NCI-H1048 (cell line): ENCODE measurements around the gene ANKRD1.

ENCODE experiments used
- DNase-seq: peaks from one replicate; lab custom pipeline; 2025; lab: John Stamatoyannopoulos, UW

The ANKRD1 gene

GRCh38 chr10:90935581-90936275 lies 14.8 kb upstream of the ANKRD1 start:
- no peak for DNase-seq

- no peak for DNase-seq
Observed at GRCh38 chr10:90930971-90931871, 10.3 kb upstream of the ANKRD1 start.

DNA sequence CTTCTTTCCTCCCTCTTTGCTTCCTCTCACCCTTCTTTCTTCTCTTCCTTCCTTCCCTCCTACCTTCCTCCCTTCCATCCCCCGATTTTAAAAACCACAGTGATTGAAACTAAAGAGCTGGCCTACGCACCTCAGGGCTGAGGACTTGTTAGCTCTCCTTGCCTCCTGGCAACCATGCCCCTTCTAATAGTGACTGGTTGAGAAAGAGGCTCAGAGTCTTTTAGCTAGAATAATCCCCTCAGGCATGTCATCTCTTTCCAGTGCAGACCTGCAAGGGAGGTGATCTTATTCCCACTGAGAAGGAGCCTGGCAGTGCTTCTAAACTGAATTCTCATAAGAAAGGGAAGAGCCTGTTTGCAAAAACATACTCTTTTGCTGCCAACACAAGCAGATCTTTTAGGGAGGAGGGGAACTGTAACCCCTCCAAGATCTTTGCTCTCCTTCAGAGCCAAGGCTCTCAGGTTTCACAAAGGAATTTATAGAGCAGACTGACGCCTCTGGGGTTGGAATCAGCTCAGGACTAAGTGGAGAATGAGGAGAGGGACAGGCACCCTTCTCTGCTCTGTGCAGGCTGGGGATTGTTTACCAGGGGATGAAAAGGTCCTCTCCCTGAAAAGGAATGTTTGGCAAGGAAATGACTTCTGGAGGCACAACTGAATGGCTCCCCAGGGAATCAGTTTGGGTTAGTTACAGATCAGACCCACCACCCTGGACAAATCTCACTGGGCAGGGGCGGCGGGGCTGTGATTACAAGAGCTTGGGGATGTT lies 9.4 kb upstream of the ANKRD1 start:
- no peak for DNase-seq

- no peak for DNase-seq
Observed at GRCh38 chr10:90929179-90929578, 8.3 kb upstream of the ANKRD1 start.

GRCh38 chr10:90927293-90927692 lies 6.4 kb upstream of the ANKRD1 start:
- no peak for DNase-seq

DNA sequence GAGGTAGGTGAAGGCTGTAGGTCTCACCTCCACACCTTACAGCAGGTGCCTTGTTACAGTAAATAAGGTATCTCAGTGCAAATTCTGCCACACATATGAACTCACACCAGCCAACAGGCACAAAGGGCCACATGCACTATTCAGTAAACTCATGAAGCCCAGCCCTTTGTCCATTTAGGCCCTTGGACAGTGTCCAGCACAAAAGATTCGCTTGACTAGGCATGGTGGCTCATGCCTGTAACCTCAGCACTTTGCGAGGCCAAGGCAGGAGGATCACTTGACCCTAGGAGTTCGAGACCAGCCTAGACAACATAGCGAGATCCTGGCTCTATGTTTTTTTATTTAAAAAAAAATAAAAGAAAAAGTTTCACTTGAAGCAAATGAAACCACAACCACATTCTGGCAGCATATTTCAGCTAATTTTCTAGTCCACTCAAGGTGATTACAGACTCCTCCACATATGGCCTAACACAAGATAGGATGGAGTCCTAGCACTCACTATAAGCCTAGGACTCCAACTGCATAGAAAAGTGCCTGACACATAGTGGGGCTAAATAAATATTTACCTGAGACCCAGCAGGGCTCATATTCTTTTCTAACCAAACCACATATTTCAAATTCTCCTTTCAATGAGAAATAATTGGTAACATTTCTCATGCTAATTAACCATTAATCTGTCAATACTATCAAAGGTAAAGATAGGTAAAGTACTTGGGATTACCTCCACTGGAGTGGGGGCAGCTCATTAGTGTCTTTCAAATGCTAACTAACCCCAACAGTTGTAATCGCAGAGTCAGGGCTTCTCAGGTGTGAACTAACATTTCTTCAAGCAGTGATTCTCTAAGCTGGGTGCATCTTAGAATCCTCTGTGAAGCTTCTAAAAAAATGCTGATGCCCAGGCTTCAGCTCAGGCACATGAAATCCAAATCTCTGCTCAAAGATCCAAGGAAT lies 4.5 kb upstream of the ANKRD1 start:
- DNase-seq = no peak

DNA sequence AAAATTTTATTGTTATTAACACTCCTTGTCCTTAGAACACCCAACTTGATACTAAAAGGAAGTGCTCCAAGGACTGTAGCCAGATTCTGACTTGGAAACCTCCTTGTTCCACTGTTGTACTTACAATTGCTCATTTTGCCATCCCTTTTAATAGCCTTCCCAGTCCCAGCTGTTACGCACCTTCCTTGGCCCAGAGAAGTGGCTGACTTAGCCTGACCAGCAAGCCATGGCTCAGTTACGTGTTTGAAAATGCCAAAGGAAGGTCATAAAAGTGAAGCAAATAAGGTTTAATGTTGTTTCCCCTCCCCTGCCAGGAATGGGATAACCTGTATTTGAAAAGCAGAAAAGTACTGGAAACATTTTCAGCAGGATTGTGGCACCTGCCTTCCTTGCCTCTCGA lies 3.7 kb upstream of the ANKRD1 start:
- no peak for DNase-seq

GRCh38 chr10:90923111-90923731 lies 2.3 kb upstream of the ANKRD1 start:
- no peak for DNase-seq

- DNase-seq = no peak
Observed at GRCh38 chr10:90921906-90922305, 1.0 kb upstream of the ANKRD1 start.

GRCh38 chr10:90919683-90920574 lies 958 bp downstream of the ANKRD1 start:
- DNase-seq = no peak

GRCh38 chr10:90917968-90918318 lies 2.9 kb downstream of the ANKRD1 start:
- DNase-seq = no peak

DNA sequence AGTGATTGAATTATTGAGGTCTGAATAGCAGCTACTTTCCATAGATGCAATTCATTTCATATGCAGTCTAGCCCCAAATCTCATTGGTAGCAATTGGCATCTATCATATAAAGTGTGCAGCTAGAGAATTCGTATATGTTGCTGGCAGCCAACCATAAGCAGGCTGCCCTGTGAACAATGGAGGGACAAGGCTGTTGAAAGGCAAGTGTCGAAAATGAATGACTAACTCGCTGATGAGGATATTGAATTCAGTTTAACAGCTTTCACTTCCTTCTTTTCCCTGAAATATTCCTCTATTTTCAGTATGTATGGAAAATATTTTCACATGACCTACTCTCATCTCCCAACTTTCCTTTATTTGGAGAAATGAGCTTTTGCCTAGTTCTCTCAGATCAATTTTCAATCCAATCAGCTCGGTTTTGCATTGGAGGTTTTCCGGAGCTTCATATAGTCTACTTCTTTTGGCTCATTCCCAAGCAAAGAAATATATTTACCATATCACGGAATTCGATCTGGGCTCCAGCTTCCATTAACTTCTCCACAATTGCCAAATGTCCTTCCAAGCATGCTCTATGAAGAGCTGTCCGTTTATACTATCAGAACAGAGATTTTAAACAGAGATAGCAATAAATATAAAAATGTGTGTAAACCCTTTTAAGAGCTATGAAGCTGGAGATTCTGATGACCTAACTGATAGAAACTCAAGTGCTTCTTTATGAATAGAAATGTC lies 3.5 kb downstream of the ANKRD1 start:
- no peak for DNase-seq

- no peak for DNase-seq
Observed at GRCh38 chr10:90916392-90917237, 4.3 kb downstream of the ANKRD1 start.

GRCh38 chr10:90915766-90916075 lies 5.2 kb downstream of the ANKRD1 start:
- no peak for DNase-seq

DNA sequence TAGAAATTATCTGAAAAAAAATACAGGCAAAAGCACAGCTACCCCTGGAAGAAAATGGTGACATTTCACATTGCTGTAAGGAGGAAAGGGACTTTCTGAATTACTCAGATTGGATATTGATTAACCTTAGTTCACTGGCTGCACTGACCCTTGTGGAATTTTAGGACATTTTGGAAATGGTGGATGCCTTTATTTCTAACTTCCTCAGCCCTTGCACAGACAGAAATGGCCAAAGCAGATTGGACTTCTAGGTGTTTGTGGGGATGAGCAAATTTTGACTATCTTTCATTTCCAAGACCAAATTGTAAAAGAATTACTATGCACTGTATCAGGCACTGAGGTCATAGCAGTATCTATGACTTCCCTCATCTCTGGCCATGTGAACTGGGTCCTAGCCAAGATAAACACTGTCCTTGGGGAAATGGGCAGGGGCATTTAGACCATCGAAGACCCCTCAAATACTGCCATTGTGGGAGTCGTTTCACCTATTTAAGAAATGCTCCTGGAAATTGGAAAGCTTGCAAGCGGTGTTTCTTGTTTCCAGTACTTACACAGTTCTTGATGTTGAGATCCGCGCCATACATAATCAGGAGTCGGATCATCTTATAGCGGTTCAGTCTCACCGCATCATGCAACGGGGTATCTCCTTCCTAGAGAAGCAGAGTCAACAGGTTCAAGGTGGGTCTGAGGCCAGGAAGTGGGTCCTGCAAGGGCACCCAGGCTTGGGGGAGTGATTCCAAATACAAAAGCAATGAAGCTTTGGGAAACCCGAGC lies 5.7 kb downstream of the ANKRD1 start:
- DNase-seq = no peak

- no peak for DNase-seq
Observed at GRCh38 chr10:90913774-90914420, 7.0 kb downstream of the ANKRD1 start.

GRCh38 chr10:90912854-90913479 lies 7.9 kb downstream of the ANKRD1 start:
- DNase-seq = no peak
